ENCODE data around the gene COL20A1.
A peak's percentile ranks its signal among the peaks of the same experiment; 100 is the strongest.

Gene COL20A1

DNA sequence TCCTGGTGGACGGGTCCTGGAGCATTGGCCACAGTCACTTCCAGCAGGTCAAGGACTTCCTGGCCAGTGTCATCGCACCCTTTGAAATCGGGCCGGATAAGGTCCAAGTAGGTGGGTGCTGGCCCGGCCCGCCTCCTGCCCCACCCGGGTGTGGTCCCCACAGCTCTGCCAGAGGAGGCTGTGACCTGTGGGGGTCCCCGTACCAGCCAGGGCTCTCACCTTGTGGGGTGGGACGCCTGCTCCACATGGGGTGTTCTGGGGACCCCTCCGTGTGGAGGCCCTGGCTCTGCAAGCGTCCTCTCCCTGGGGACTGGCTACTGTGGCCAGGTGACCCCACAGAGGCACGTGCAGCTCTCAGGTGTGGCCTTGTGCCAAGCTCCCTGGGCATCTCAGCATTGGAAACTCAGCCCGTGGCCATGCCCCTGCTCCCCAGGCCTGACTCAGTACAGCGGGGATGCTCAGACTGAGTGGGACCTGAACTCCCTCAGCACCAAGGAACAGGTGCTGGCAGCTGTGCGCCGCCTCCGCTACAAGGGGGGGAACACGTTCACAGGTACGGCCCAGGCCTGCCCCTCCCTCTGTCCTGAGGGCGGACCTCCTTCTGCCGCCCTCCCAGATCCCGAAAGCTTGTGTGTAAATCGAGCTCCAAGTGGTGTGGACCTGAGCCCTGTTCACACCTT lies 14.7 kb downstream of the COL20A1 start:
- no peak overlapping the region for H3K9ac ChIP-seq
- H3K4me1 ChIP-seq, result peaks cover 6 to 39% (median 19%) of the 10 kb centered on the region in 10 experiments; a peak in 17 of 20 replicates
- H3K27me3 ChIP-seq, result peaks cover 10 to 35% (median 25%) of the 10 kb centered on the region in 11 experiments; a peak in 18 of 22 replicates
- H3K9me3 ChIP-seq (replicated peaks in 1 of 11), result peaks cover 0 to 2% (median 1%) of the 10 kb centered on the region in 11 experiments; a peak in 4 of 22 replicates
- no peak overlapping the region for H3K4me3 ChIP-seq
- no peaks in the 10 kb centered on the region for H3K36me3 ChIP-seq
- H4K20me1 ChIP-seq, result peaks cover 0 to 49% (median 0%) of the 10 kb centered on the region in 11 experiments; a peak in 10 of 22 replicates
- no peak overlapping the region for H3K27ac ChIP-seq
- TF ChIP-seq Cebpa-rat (IDR thresholded peaks at IDR 0.05), result no peak
- H3K4me2 ChIP-seq, result no peak overlapping the region

DNA sequence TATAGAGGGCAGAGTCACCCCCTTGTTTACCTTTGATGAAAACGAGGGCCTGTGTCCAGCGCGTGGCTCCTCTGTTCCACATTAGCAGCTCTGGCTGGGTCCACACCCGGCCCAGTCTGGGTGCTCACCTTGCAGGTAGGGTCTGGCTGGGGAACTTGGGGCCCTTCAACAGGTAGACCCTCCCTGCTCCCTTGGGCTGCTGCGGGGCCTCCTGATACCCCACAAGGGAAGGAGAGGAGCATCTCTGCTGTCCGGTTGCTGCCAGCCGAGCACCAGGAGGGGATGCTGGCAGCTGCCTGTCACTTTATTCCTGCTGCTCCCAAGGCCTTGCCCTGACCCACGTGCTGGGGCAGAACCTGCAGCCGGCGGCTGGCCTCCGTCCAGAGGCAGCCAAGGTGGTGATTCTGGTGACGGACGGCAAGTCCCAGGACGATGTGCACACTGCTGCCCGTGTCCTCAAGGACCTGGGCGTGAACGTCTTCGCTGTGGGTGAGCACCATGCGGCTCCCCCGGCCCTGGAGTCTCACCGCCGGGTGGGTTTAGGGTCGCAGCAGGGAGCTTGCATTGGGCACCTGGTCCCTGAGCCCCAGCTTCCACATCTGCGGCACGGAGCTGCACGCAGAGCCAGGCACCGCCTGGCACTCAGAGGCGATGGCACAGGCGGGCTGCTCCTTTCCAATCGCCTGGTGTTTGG lies 15.4 kb downstream of the COL20A1 start:
- H3K27me3 ChIP-seq, result peaks cover 10 to 35% (median 25%) of the 10 kb centered on the region in 11 experiments; a peak in 18 of 22 replicates
- H3K9me3 ChIP-seq (replicated peaks in 1 of 11), result no peaks in the 10 kb centered on the region
- H3K9ac ChIP-seq, result no peak overlapping the region
- no peak for TF ChIP-seq Cebpa-rat (IDR thresholded peaks at IDR 0.05)
- no peak overlapping the region for H3K4me3 ChIP-seq
- peaks cover 6 to 45% (median 25%) of the 10 kb centered on the region in 10 experiments; a peak in 17 of 20 replicates for H3K4me1 ChIP-seq
- H3K4me2 ChIP-seq, result no peak overlapping the region
- no peak overlapping the region for H3K27ac ChIP-seq
- H3K36me3 ChIP-seq, result no peaks in the 10 kb centered on the region
- peaks cover 0 to 49% (median 0%) of the 10 kb centered on the region in 11 experiments; a peak in 10 of 22 replicates for H4K20me1 ChIP-seq

DNA sequence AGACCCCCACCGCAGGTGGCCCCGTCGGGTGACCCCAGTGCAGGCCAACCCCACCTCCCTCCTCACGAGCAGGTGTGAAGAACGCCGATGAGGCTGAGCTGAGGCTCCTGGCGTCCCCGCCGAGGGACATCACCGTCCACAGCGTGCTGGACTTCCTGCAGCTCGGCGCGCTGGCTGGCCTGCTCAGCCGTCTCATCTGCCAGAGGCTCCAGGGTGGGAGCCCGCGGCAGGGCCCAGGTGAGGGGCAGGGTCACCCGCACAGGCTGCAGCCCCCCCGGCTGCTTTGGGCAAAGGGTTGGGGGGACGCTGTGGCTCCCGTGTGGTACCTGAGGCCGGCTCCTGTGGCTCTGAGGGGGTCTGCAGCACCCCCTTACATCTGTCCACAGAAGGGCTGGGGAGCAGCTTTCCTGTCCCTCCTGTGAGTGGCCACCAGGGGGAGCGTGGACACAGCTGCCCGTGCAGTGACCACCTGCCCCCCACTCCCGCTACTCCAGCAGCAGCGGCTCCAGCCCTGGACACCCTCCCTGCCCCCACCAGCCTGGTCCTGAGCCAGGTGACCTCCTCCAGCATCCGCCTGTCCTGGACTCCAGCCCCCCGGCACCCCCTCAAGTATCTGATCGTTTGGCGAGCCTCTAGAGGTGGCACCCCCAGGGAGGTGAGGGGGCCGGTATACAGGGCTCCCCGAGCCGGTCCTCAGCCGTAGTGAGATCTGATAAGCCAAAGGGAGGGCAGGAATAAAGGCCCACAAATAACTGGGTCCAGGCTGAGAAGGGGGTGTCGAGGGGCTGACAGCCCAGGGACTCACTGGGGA lies 16.5 kb downstream of the COL20A1 start:
- H3K4me3 ChIP-seq, result no peak overlapping the region
- peaks cover 6 to 53% (median 29%) of the 10 kb centered on the region in 10 experiments; a peak in 17 of 20 replicates for H3K4me1 ChIP-seq
- H3K9ac ChIP-seq, result no peak overlapping the region
- H4K20me1 ChIP-seq, result peaks cover 0 to 49% (median 0%) of the 10 kb centered on the region in 11 experiments; a peak in 10 of 22 replicates
- H3K4me2 ChIP-seq, result peak overlapping the region in 1 of 11 experiments; percentile 29; a peak in 1 of 22 replicates
- TF ChIP-seq Cebpa-rat (IDR thresholded peaks at IDR 0.05), result no peak
- no peak overlapping the region for H3K27ac ChIP-seq
- H3K36me3 ChIP-seq, result no peaks in the 10 kb centered on the region
- H3K27me3 ChIP-seq, result peaks cover 10 to 35% (median 25%) of the 10 kb centered on the region in 11 experiments; a peak in 18 of 22 replicates
- no peaks in the 10 kb centered on the region for H3K9me3 ChIP-seq (replicated peaks in 1 of 11)

DNA sequence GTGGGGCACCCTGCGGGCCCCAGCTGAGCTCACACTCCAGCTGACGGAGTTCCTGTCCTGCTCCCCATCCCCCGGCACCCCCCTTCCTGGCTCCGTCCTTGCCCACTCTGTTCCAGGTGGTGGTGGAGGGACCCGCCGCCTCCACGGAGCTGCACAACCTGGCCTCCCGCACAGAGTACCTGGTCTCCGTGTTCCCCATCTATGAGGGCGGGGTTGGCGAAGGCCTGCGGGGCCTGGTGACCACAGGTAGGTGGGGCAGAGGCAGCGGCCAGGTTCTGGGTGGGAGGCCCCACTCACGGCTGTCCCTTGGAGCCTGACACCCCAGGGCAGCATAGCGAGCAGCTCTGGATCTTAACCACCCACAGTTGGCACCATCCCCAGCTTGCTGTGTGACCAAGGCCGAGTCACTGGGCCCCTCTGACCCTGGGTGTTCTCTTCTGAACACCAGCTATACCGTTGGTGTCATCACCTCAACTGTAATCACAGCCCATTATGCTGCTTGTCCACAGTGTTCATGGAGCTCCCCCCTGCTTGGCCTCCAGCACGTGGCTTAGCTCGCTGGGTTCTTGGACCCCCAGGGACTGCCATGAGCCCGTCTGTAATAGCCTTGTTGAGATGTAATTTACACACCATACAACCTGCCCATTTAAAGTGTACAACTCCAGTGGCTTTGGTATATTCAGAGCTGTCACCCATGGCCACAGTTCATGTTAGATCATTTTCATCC lies 17.4 kb downstream of the COL20A1 start:
- H4K20me1 ChIP-seq, result peaks cover 0 to 41% (median 0%) of the 10 kb centered on the region in 11 experiments; a peak in 9 of 22 replicates
- H3K27ac ChIP-seq, result no peak overlapping the region
- peak overlapping the region in 5 of 11 experiments; percentile 11 to 61 (median 29); a peak in 7 of 22 replicates for H3K4me2 ChIP-seq
- H3K4me1 ChIP-seq, result peaks cover 6 to 53% (median 29%) of the 10 kb centered on the region in 10 experiments; a peak in 17 of 20 replicates
- no peak overlapping the region for H3K9ac ChIP-seq
- H3K27me3 ChIP-seq, result peaks cover 5 to 30% (median 20%) of the 10 kb centered on the region in 11 experiments; a peak in 18 of 22 replicates
- H3K9me3 ChIP-seq (replicated peaks in 1 of 11), result no peaks in the 10 kb centered on the region
- TF ChIP-seq Cebpa-rat (IDR thresholded peaks at IDR 0.05), result no peak
- H3K36me3 ChIP-seq, result no peaks in the 10 kb centered on the region
- no peak overlapping the region for H3K4me3 ChIP-seq

DNA sequence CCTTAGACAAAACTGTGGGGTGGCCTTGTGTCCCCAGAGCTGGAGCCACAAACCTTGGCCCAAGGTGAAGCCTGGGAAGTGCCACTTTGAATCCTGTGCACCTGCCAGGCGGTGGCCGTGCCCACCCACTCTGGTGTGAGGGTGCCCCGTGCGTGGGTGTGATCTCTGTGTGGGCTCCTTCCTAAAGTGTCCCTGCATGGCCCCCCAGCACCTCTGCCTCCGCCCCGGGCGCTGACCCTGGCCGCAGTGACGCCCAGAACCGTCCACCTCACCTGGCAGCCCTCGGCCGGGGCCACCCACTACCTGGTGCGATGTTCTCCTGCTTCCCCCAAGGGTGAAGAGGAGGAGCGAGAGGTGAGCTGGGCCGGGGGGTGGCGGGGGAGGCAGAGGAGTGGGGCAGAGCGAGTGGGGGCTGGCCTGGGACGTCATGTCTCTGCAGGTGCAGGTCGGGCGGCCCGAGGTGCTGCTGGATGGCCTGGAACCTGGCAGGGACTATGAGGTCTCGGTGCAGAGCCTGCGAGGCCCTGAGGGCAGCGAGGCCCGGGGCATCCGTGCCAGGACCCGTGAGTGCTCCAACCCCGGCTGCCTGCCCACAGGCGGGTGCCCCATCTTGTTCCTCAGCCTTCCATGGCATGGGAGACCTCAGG lies 18.3 kb downstream of the COL20A1 start:
- H3K36me3 ChIP-seq, result no peaks in the 10 kb centered on the region
- H3K27me3 ChIP-seq, result peaks cover 3 to 24% (median 13%) of the 10 kb centered on the region in 11 experiments; a peak in 15 of 22 replicates
- peaks cover 0 to 38% (median 0%) of the 10 kb centered on the region in 11 experiments; a peak in 9 of 22 replicates for H4K20me1 ChIP-seq

DNA sequence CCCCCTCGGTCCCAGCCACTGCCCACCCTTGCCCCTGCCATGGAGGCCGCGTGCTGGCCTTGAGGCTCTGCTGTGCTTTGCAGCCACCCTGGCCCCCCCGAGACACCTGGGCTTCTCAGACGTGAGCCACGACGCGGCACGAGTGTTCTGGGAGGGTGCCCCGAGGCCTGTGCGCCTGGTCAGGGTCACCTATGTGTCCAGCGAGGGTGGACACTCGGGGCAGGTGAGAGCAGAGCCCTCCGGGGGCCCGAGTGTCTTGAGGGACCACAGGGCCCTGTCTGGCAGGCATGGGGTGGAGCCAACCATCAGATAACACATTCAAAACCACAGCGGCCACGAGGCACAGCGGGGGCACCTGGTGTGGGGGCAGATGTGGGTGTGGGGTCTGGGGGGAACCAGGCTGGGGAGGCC lies 18.9 kb downstream of the COL20A1 start:
- Histone ChIP-seq H3K4me2 (peak overlapping the region in 8 of 11 experiments; percentile 36 to 62 (median 55); a peak in 13 of 22 replicates), H3K36me3 (no peaks in the 10 kb centered on the region), H3K9me3 (replicated peaks in 1 of 11) (no peaks in the 10 kb centered on the region), H3K4me1 (peaks cover 0 to 48% (median 27%) of the 10 kb centered on the region in 10 experiments; a peak in 15 of 20 replicates), H4K20me1 (peaks cover 0 to 33% (median 0%) of the 10 kb centered on the region in 11 experiments; a peak in 9 of 22 replicates), H3K27ac (no peak overlapping the region), H3K27me3 (peaks cover under 1 to 18% (median 7%) of the 10 kb centered on the region in 11 experiments; a peak in 15 of 22 replicates), H3K4me3 (no peak overlapping the region), H3K9ac (0 out of 22 replicates have a peak overlapping the region, but pooled peaks of 1 of the 11 experiments have one; percentile 17)
- TF ChIP-seq Cebpa-rat (IDR thresholded peaks at IDR 0.05), result no peak

More for the DNA sequence above, 18.3 kb downstream of the COL20A1 start:
- H3K9ac ChIP-seq, result no peak overlapping the region
- no peak overlapping the region for H3K27ac ChIP-seq
- no peaks in the 10 kb centered on the region for H3K9me3 ChIP-seq (replicated peaks in 1 of 11)
- peak overlapping the region in 7 of 11 experiments; percentile 36 to 62 (median 57); a peak in 12 of 22 replicates for H3K4me2 ChIP-seq
- H3K4me1 ChIP-seq, result peaks cover 3 to 53% (median 29%) of the 10 kb centered on the region in 10 experiments; a peak in 17 of 20 replicates
- no peak for TF ChIP-seq Cebpa-rat (IDR thresholded peaks at IDR 0.05)
- H3K4me3 ChIP-seq, result no peak overlapping the region

DNA sequence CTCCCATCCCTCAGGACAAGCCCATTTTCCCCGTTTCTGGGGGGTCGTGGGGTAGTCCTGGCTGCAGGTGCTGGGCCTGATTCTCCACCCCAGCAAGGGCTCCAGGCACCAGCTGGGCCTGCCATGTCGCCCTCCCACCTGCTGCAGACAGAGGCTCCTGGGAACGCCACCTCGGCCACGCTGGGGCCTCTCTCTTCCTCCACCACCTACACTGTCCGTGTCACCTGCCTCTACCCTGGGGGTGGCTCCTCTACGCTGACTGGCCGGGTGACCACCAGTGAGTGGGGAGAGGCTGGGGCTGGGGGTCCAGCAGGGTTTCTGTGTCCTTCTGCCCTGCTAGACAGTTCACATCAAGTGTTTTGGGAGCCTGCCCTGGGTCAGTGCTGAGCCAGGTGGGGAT lies 19.3 kb downstream of the COL20A1 start:
- Histone ChIP-seq H3K27ac (no peak overlapping the region), H3K9ac (0 out of 22 replicates have a peak overlapping the region, but pooled peaks of 1 of the 11 experiments have one; percentile 17), H3K4me1 (peaks cover 0 to 44% (median 24%) of the 10 kb centered on the region in 10 experiments; a peak in 15 of 20 replicates), H3K4me2 (peak overlapping the region in 8 of 11 experiments; percentile 36 to 62 (median 55); a peak in 14 of 22 replicates), H3K9me3 (replicated peaks in 1 of 11) (no peaks in the 10 kb centered on the region), H4K20me1 (peaks cover 0 to 28% (median 0%) of the 10 kb centered on the region in 11 experiments; a peak in 9 of 22 replicates), H3K27me3 (peaks cover 0 to 14% (median 4%) of the 10 kb centered on the region in 11 experiments; a peak in 7 of 22 replicates), H3K36me3 (no peaks in the 10 kb centered on the region), H3K4me3 (no peak overlapping the region)
- TF ChIP-seq Cebpa-rat (IDR thresholded peaks at IDR 0.05), result no peak

Data from BLaER1 treated with 17β-estradiol and CSF1 and Interleukin-3, amounts not matched to agents 10 nM and 100 nM (cell line).